Parathyroid adenoma (tissue), 2 donors: Measurements from ENCODE around the gene BRSK1.

Source experiments
- H2AFZ ChIP-seq: fragments of 300-600 bp; sonication (generic); one replicate; pipeline ENCODE4 v1.7.0; 2017; ENCODE audit warnings: antibody characterized with exemption, mild to moderate bottlenecking
- H3K27ac ChIP-seq: fragments of 300-600 bp; sonication (generic); one replicate; pipeline ENCODE4 v1.7.0; 2017
- H3K27me3 ChIP-seq: fragments of 300-600 bp; sonication (generic); one replicate; pipeline ENCODE4 v1.7.0; 2017; ENCODE audit warnings: low read length; ENCODE audit not compliant: control insufficient read depth, insufficient read depth
- H3K36me3 ChIP-seq: fragments of 300-600 bp; sonication (generic); one replicate; pipeline ENCODE4 v1.7.0; 2017; ENCODE audit warnings: low read length; ENCODE audit not compliant: control insufficient read depth, insufficient read depth
- H3K4me1 ChIP-seq: fragments of 300-600 bp; sonication (generic); one replicate; pipeline ENCODE4 v1.7.0; 2017; ENCODE audit warnings: control low read depth
- H3K4me2 ChIP-seq: fragments of 300-600 bp; sonication (generic); one replicate; pipeline ENCODE4 v1.7.0; 2017; ENCODE audit warnings: low read length
- H3K4me3 ChIP-seq: fragments of 300-600 bp; sonication (generic); one replicate; pipeline ENCODE4 v1.7.0; 2017; ENCODE audit warnings: low read depth, low read length
- H3K79me2 ChIP-seq: fragments of 300-600 bp; sonication (generic); one replicate; pipeline ENCODE4 v1.7.0; 2017; ENCODE audit warnings: control low read depth
- H3K9ac ChIP-seq: fragments of 300-600 bp; sonication (generic); one replicate; pipeline ENCODE4 v1.7.0; 2017; ENCODE audit warnings: mild to moderate bottlenecking
- H3K9me3 ChIP-seq: fragments of 300-600 bp; sonication (generic); one replicate; pipeline ENCODE4 v1.7.0; 2017; ENCODE audit warnings: low read length; ENCODE audit not compliant: control insufficient read depth
- CTCF ChIP-seq: fragments of 300-600 bp; sonication (generic); IDR thresholded peaks from one replicate; pipeline ENCODE4 v1.7.0; 2017; ENCODE audit warnings: antibody characterized with exemption, mild to moderate bottlenecking
- donor health status: primary hyperparathyroidism.

Gene BRSK1

GRCh38 chr19:55248704-55249103 is 35.1 kb upstream of the BRSK1 start:
- Histone ChIP-seq H3K4me2 (no peak overlapping the region), H3K4me1 (peaks cover 9% of the 10 kb centered on the region), H2AFZ (no peak overlapping the region), H3K27me3 (no peaks in the 10 kb centered on the region), H3K9me3 (no peaks in the 10 kb centered on the region), H3K36me3 (no peaks in the 10 kb centered on the region), H3K27ac (no peak overlapping the region), H3K79me2 (peaks cover 62% of the 10 kb centered on the region), H3K4me3 (no peak overlapping the region), H3K9ac (no peak overlapping the region)
- no peak for TF ChIP-seq CTCF

GRCh38 chr19:55249841-55250240 is 34.0 kb upstream of the BRSK1 start:
- H3K9ac ChIP-seq = no peak overlapping the region
- TF ChIP-seq CTCF = no peak
- peaks cover 69% of the 10 kb centered on the region for H3K79me2 ChIP-seq
- no peak overlapping the region for H3K4me2 ChIP-seq
- no peaks in the 10 kb centered on the region for H3K9me3 ChIP-seq
- H3K4me3 ChIP-seq = no peak overlapping the region
- H3K36me3 ChIP-seq = no peaks in the 10 kb centered on the region
- no peaks in the 10 kb centered on the region for H3K27me3 ChIP-seq
- peaks cover 9% of the 10 kb centered on the region for H3K4me1 ChIP-seq
- no peak overlapping the region for H2AFZ ChIP-seq
- peak overlapping the region; percentile 60 for H3K27ac ChIP-seq

- Histone ChIP-seq H3K4me1 (peaks cover 9% of the 10 kb centered on the region), H3K27ac (peak overlapping the region; percentile 60), H3K79me2 (peaks cover 67% of the 10 kb centered on the region), H2AFZ (no peak overlapping the region), H3K9ac (no peak overlapping the region), H3K27me3 (no peaks in the 10 kb centered on the region), H3K4me3 (no peak overlapping the region), H3K4me2 (no peak overlapping the region), H3K36me3 (no peaks in the 10 kb centered on the region), H3K9me3 (no peaks in the 10 kb centered on the region)
- no peak for TF ChIP-seq CTCF
Observed at GRCh38 chr19:55250262-55251036, 33.3 kb upstream of the BRSK1 start.

GRCh38 chr19:55251341-55252081 is 32.3 kb upstream of the BRSK1 start:
- Histone ChIP-seq H3K4me2 (no peak overlapping the region), H3K79me2 (peaks cover 71% of the 10 kb centered on the region), H3K36me3 (no peaks in the 10 kb centered on the region), H3K27me3 (no peaks in the 10 kb centered on the region), H3K9ac (no peak overlapping the region), H3K4me3 (no peak overlapping the region), H3K4me1 (peaks cover 12% of the 10 kb centered on the region), H2AFZ (no peak overlapping the region), H3K27ac (no peak overlapping the region), H3K9me3 (no peaks in the 10 kb centered on the region)
- TF ChIP-seq CTCF = no peak
